SK-N-SH (cell line): Measurements from ENCODE around the gene LPP. TPM values are rescaled to one million over a fixed set of nuclear protein-coding genes. Genes with fewer than 3 reads are reported as not detected.

ENCODE experiments used
- CTCF ChIA-PET: fragments of 300-600, 350-600 bp; formaldehyde crosslinking; extraction: SDS; loops from one replicate; lab custom pipeline; 2021; lab: Yijun Ruan, JAX
- POLR2A ChIA-PET: fragments of 350-600 bp; sonication (Branson Sonifier 250); formaldehyde crosslinking; extraction: SDS; loops from one replicate; lab custom pipeline; 2020; ENCODE audit warnings: antibody characterized with exemption, inconsistent platforms; lab: Yijun Ruan, JAX
- DNase-seq: peaks from one replicate; pipeline ENCODE4 v3.0.0; 2012
- H2AFZ ChIP-seq: fragments of 200-600 bp; sonication (generic); 2 replicates; pipeline ENCODE4 v1.8.1; 2016; ENCODE audit warnings: antibody characterized with exemption, mild to moderate bottlenecking, low read depth
- H3F3A ChIP-seq: fragments of 200-600 bp; sonication (generic); replicated peaks from 2 replicates; pipeline ENCODE3; 2016; ENCODE audit warnings: antibody characterized with exemption, mild to moderate bottlenecking; ENCODE audit not compliant: insufficient read depth
- H3K27ac ChIP-seq, 2 experiments: fragments of 200-500 bp in 1 of 2; fragments of 200-600 bp in 1 of 2; sonication (Bioruptor generic) in 1 of 2; sonication (generic), shearing (Covaris generic) in 1 of 2; 2 replicates each; pipeline versions ENCODE4 v1.5.1 to v1.6.1; 2014 to 2016; ENCODE audit warnings: low read depth in 2 of 2, inconsistent platforms in 1 of 2, low read length in 1 of 2, mild to moderate bottlenecking in 1 of 2, mixed read lengths in 1 of 2
- H3K27me3 ChIP-seq: fragments of 200-600 bp; sonication (generic), shearing (Covaris generic); 2 replicates; pipeline ENCODE4 v1.6.1; 2016; ENCODE audit warnings: mixed run types; ENCODE audit not compliant: insufficient read depth
- H3K36me3 ChIP-seq, 2 experiments: fragments of 200-500 bp in 1 of 2; fragments of 200-600 bp in 1 of 2; sonication (Bioruptor generic) in 1 of 2; sonication (generic) in 1 of 2; replicated peaks in 1 of 2; 2 replicates each; pipeline versions ENCODE3 to v1.5.1; 2014 to 2016; ENCODE audit warnings: low read length in 1 of 2, mild to moderate bottlenecking in 1 of 2; ENCODE audit not compliant: insufficient read depth in 2 of 2, control insufficient read depth in 1 of 2
- H3K4me1 ChIP-seq, 2 experiments: fragments of 200-500 bp in 1 of 2; fragments of 200-600 bp in 1 of 2; sonication (Bioruptor generic) in 1 of 2; sonication (generic), shearing (Covaris generic) in 1 of 2; 2 replicates each; pipeline versions ENCODE4 v1.5.1 to v1.6.1; 2014 to 2016; ENCODE audit warnings: low read depth in 1 of 2, low read length in 1 of 2, mixed run types in 1 of 2; ENCODE audit not compliant: insufficient read depth in 2 of 2, control insufficient read depth in 1 of 2
- H3K4me2 ChIP-seq: fragments of 200-600 bp; sonication (generic), shearing (Covaris generic); 2 replicates; pipeline ENCODE4 v1.6.1; 2017; ENCODE audit warnings: mixed run types
- H3K4me3 ChIP-seq, 2 experiments: fragments of 200-500 bp in 1 of 2; fragments of 200-600 bp in 1 of 2; sonication (Bioruptor generic) in 1 of 2; sonication (generic), shearing (Covaris generic) in 1 of 2; 2 replicates each; pipeline versions ENCODE4 v1.5.1 to v1.8.1; 2014 to 2016; ENCODE audit warnings: low read depth in 2 of 2, inconsistent platforms in 1 of 2, low read length in 1 of 2, mild to moderate bottlenecking in 1 of 2, mixed read lengths in 1 of 2, moderate library complexity in 1 of 2
- H3K79me2 ChIP-seq: fragments of 200-600 bp; sonication (generic); 2 replicates; pipeline ENCODE4 v1.8.1; 2017; ENCODE audit warnings: mild to moderate bottlenecking; ENCODE audit not compliant: insufficient read depth
- H3K9ac ChIP-seq: fragments of 200-600 bp; sonication (generic); 2 replicates; pipeline ENCODE4 v1.6.1; 2017; ENCODE audit warnings: mixed run types
- H3K9me2 ChIP-seq: fragments of 200-600 bp; sonication (generic); 2 replicates; pipeline ENCODE4 v1.6.1; 2017; ENCODE audit warnings: mixed run types
- H3K9me3 ChIP-seq: fragments of 200-600 bp; sonication (generic); 2 replicates; pipeline ENCODE4 v1.6.1; 2017; ENCODE audit warnings: mixed run types, mild to moderate bottlenecking, moderate library complexity
- H4K20me1 ChIP-seq: fragments of 200-600 bp; sonication (generic); 2 replicates; pipeline ENCODE4 v1.6.1; 2017; ENCODE audit warnings: mild to moderate bottlenecking, mixed run types; ENCODE audit not compliant: insufficient read depth
- CTCF ChIP-seq: fragments of 200-600 bp; sonication (generic); IDR thresholded peaks from 2 replicates; pipeline ENCODE4 v1.6.1; 2017; ENCODE audit warnings: antibody characterized with exemption, mild to moderate bottlenecking, moderate library complexity
- ELF1 ChIP-seq: IDR thresholded peaks from 2 replicates; pipeline ENCODE4 v1.4.0; 2012
- EP300 ChIP-seq, 2 experiments: IDR thresholded peaks; 2 replicates each; pipeline versions ENCODE4 v1.4.0 to v1.6.1; 2012; ENCODE audit warnings: borderline replicate concordance in 1 of 2, low read depth in 1 of 2, low read length in 1 of 2
- FOSL2 ChIP-seq: IDR thresholded peaks from 2 replicates; pipeline ENCODE4 v1.4.0; 2012; ENCODE audit warnings: low read depth, mild to moderate bottlenecking, moderate library complexity, borderline replicate concordance
- FOXJ3 ChIP-seq: sonication (generic); formaldehyde crosslinking; IDR thresholded peaks from 2 replicates; pipeline ENCODE4 v1.5.1; 2020; ENCODE audit warnings: mild to moderate bottlenecking, missing genetic modification reagents
- GATA2 ChIP-seq: sonication (generic); formaldehyde crosslinking; IDR thresholded peaks from 2 replicates; pipeline ENCODE4 v1.5.0; 2020; ENCODE audit warnings: mild to moderate bottlenecking, missing genetic modification reagents
- NRF1 ChIP-seq: IDR thresholded peaks from 2 replicates; pipeline ENCODE4 v1.6.1; 2012; ENCODE audit warnings: low read depth, mild to moderate bottlenecking, low read length
- POLR2AphosphoS5 ChIP-seq: IDR thresholded peaks from 2 replicates; pipeline ENCODE4 v1.6.1; 2012; ENCODE audit warnings: low read depth, low read length
- RAD21 ChIP-seq: IDR thresholded peaks from 2 replicates; pipeline ENCODE4 v1.6.1; 2012; ENCODE audit warnings: mild to moderate bottlenecking, low read length
- RFX5 ChIP-seq: IDR thresholded peaks from 2 replicates; pipeline ENCODE4 v1.6.1; 2012; ENCODE audit warnings: mild to moderate bottlenecking, improper control_type of control experiment, low read length
- RXRA ChIP-seq: IDR thresholded peaks from 2 replicates; pipeline ENCODE4 v1.4.0; 2012; ENCODE audit warnings: low read depth, mild to moderate bottlenecking, borderline replicate concordance
- SMC3 ChIP-seq: IDR thresholded peaks from 2 replicates; pipeline ENCODE4 v1.6.1; 2012; ENCODE audit warnings: low read depth, low read length, improper control_type of control experiment
- TAF1 ChIP-seq: IDR thresholded peaks from 2 replicates; pipeline ENCODE4 v1.6.1; 2012; ENCODE audit warnings: low read depth, mild to moderate bottlenecking, low read length, moderate library complexity, borderline replicate concordance
- TCF12 ChIP-seq: IDR thresholded peaks from 2 replicates; pipeline ENCODE4 v1.4.0; 2012
- TEAD4 ChIP-seq: IDR thresholded peaks from 2 replicates; pipeline ENCODE4 v1.4.0; 2012; ENCODE audit warnings: mild to moderate bottlenecking, borderline replicate concordance; ENCODE audit not compliant: insufficient read depth
- YY1 ChIP-seq: IDR thresholded peaks from 2 replicates; pipeline ENCODE4 v1.4.0; 2012; ENCODE audit warnings: low read depth, mild to moderate bottlenecking
- WGBS: methylation state at CpG from one replicate; pipeline ENCODE4 v1.1.6; 2017; ENCODE audit warnings: low lambda C conversion rate; 5-methylcytosine and 5-hydroxymethylcytosine counted together
- polyA plus RNA-seq, 3 experiments: library from polyadenylated mRNA; depleted of rRNA; stranded (reverse); fragments of >200 nt; gene quantifications; 2 replicates each; pipeline ENCODE4 v1.2.3, GENCODE V29; 2012
- TF ChIP-seq, protein P1 (sequence below): fragments of 150-350 bp; IDR thresholded peaks from 2 replicates; pipeline ENCODE4 v1.6.1; 2017; ENCODE audit warnings: antibody characterized with exemption, low read length, low read depth, borderline replicate concordance
- TF ChIP-seq, protein P2 (sequence below): IDR thresholded peaks from 2 replicates; pipeline ENCODE4 v1.4.0; 2012; ENCODE audit warnings: low read depth, borderline replicate concordance
- TF ChIP-seq, protein P3 (sequence below): IDR thresholded peaks from 2 replicates; pipeline ENCODE4; 2012

LPP gene
- polyA plus RNA-seq, 1 of the 3 experiments (the other 2 are of a cell fraction): 6.6 TPM

GRCh38 chr3:188392076-188392475 lies 238.1 kb downstream of the LPP start:
- POLR2A ChIA-PET: no interaction called here
- no peak overlapping the region for H3K4me2 ChIP-seq
- H3K9me2 ChIP-seq: no peaks in the 10 kb centered on the region
- no peaks in the 10 kb centered on the region for H3K27me3 ChIP-seq
- TF ChIP-seq, protein P1, sequence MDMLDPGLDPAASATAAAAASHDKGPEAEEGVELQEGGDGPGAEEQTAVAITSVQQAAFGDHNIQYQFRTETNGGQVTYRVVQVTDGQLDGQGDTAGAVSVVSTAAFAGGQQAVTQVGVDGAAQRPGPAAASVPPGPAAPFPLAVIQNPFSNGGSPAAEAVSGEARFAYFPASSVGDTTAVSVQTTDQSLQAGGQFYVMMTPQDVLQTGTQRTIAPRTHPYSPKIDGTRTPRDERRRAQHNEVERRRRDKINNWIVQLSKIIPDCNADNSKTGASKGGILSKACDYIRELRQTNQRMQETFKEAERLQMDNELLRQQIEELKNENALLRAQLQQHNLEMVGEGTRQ: no peak
- TF ChIP-seq TAF1: no peak
- TF ChIP-seq CTCF: no peak
- TF ChIP-seq POLR2AphosphoS5: no peak
- TF ChIP-seq RAD21: no peak
- no peak for TF ChIP-seq YY1
- TF ChIP-seq FOSL2: no peak
- no peak for TF ChIP-seq ELF1
- no peak for TF ChIP-seq NRF1
- TF ChIP-seq, protein P2, sequence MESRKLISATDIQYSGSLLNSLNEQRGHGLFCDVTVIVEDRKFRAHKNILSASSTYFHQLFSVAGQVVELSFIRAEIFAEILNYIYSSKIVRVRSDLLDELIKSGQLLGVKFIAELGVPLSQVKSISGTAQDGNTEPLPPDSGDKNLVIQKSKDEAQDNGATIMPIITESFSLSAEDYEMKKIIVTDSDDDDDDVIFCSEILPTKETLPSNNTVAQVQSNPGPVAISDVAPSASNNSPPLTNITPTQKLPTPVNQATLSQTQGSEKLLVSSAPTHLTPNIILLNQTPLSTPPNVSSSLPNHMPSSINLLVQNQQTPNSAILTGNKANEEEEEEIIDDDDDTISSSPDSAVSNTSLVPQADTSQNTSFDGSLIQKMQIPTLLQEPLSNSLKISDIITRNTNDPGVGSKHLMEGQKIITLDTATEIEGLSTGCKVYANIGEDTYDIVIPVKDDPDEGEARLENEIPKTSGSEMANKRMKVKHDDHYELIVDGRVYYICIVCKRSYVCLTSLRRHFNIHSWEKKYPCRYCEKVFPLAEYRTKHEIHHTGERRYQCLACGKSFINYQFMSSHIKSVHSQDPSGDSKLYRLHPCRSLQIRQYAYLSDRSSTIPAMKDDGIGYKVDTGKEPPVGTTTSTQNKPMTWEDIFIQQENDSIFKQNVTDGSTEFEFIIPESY: no peak
- no peak for TF ChIP-seq EP300 (IDR thresholded peaks at IDR 0.05; ENCODE audit: borderline replicate concordance in 1 of 2, low read depth in 1 of 2, low read length in 1 of 2)
- H2AFZ ChIP-seq: no peak overlapping the region
- peaks cover 84% of the 10 kb centered on the region for H3K79me2 ChIP-seq
- H3K27ac ChIP-seq: no peak overlapping the region
- no peak overlapping the region for H3K4me3 ChIP-seq
- no peak overlapping the region for H3K9ac ChIP-seq
- no peaks in the 10 kb centered on the region for H3K36me3 ChIP-seq
- H3F3A ChIP-seq: no peaks in the 10 kb centered on the region
- CTCF ChIA-PET: no interaction called here
- no peak for DNase-seq
- peaks cover 0 to 9% of the 10 kb centered on the region in 2 experiments; a peak in 1 of 4 replicates for H3K4me1 ChIP-seq
- H3K9me3 ChIP-seq: no peaks in the 10 kb centered on the region
- WGBS: 93% methylated on average over 4 of the region's 4 CpGs
- H4K20me1 ChIP-seq: peaks cover 6% of the 10 kb centered on the region

GRCh38 chr3:188394623-188395022 lies 240.7 kb downstream of the LPP start:
- H3K4me2 ChIP-seq: no peak overlapping the region
- DNase-seq: no peak
- H3K4me3 ChIP-seq: no peak overlapping the region
- H3F3A ChIP-seq: no peaks in the 10 kb centered on the region
- no peaks in the 10 kb centered on the region for H3K9me2 ChIP-seq
- H4K20me1 ChIP-seq: no peaks in the 10 kb centered on the region
- H3K79me2 ChIP-seq: peaks cover 82% of the 10 kb centered on the region
- WGBS: 50% methylated on average over 1 of the region's 1 CpG
- H2AFZ ChIP-seq: no peak overlapping the region
- H3K27me3 ChIP-seq: no peaks in the 10 kb centered on the region
- CTCF ChIA-PET: no interaction called here
- peaks cover 0 to 9% of the 10 kb centered on the region in 2 experiments; a peak in 1 of 4 replicates for H3K4me1 ChIP-seq
- no peak overlapping the region for H3K27ac ChIP-seq
- POLR2A ChIA-PET: no interaction called here
- no peaks in the 10 kb centered on the region for H3K9me3 ChIP-seq
- H3K9ac ChIP-seq: no peak overlapping the region
- no peaks in the 10 kb centered on the region for H3K36me3 ChIP-seq
- TF ChIP-seq POLR2AphosphoS5 (no peak), YY1 (no peak), RXRA (no peak), TAF1 (no peak), NRF1 (no peak), SMC3 (no peak), GATA2 (CRISPR knock-in tag) (no peak), RFX5 (no peak), FOXJ3 (no peak), TCF12 (no peak), TEAD4 (no peak)
- TF ChIP-seq, protein P3, sequence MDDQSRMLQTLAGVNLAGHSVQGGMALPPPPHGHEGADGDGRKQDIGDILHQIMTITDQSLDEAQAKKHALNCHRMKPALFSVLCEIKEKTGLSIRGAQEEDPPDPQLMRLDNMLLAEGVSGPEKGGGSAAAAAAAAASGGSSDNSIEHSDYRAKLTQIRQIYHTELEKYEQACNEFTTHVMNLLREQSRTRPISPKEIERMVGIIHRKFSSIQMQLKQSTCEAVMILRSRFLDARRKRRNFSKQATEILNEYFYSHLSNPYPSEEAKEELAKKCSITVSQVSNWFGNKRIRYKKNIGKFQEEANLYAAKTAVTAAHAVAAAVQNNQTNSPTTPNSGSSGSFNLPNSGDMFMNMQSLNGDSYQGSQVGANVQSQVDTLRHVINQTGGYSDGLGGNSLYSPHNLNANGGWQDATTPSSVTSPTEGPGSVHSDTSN: no peak
- TF ChIP-seq, protein P2: no peak
